Muscle of leg (tissue), 11 donors: ENCODE data around the gene TFEB. TPM values are rescaled to one million over a fixed set of nuclear protein-coding genes. Genes with fewer than 3 reads are reported as not detected.

ENCODE experiments used
- DNase-seq: peaks from one replicate; pipeline ENCODE4 v3.0.0; 2013
- H3K27ac ChIP-seq: one replicate; pipeline ENCODE4 v1.5.1; 2013; ENCODE audit warnings: mild to moderate bottlenecking, low read length, control low read depth
- H3K27me3 ChIP-seq: one replicate; pipeline ENCODE4 v1.6.1; 2013; ENCODE audit warnings: low read length; ENCODE audit not compliant: control insufficient read depth, insufficient read depth
- H3K36me3 ChIP-seq: one replicate; pipeline ENCODE4 v1.6.1; 2013; ENCODE audit warnings: low read length; ENCODE audit not compliant: control insufficient read depth, insufficient read depth
- H3K4me1 ChIP-seq: one replicate; pipeline ENCODE4 v1.6.1; 2013; ENCODE audit warnings: low read length; ENCODE audit not compliant: control insufficient read depth, insufficient read depth
- H3K4me3 ChIP-seq: one replicate; pipeline ENCODE4 v1.5.1; 2013; ENCODE audit warnings: low read length, control low read depth
- H3K9me3 ChIP-seq: replicated peaks from 2 replicates; pipeline ENCODE4 v1.6.1; 2013; ENCODE audit warnings: low read depth, low read length; ENCODE audit not compliant: control insufficient read depth
- WGBS: methylation state at CpG from one replicate; pipeline ENCODE4 v1.1.5; 2013; ENCODE audit warnings: missing lambda C conversion rate; ENCODE audit not compliant: insufficient coverage; 5-methylcytosine and 5-hydroxymethylcytosine counted together
- polyA plus RNA-seq, 8 donors: library from polyadenylated mRNA; unstranded; fragments of 120-200 nt; gene quantifications; one replicate each; pipeline versions ENCODE4 v1.2.1 to v1.2.3, GENCODE V29; 2013; ENCODE audit warnings: inconsistent platforms in 1 of 8, low replicate concordance in 1 of 8; ENCODE audit not compliant: insufficient read length in 8 of 8, insufficient read depth in 1 of 8
- total RNA-seq: library from RNA; stranded (reverse); fragments of 120-200 nt; gene quantifications from one replicate; pipeline ENCODE4 v1.2.4, GENCODE V29; 2013

Gene TFEB
- total and polyA plus RNA-seq, 9 donors = 6.1 to 12.3 (median 7.5) TPM

GRCh38 chr6:41730531-41731436, 4.6 kb downstream of the TFEB start:
- H3K4me3 ChIP-seq = no peak overlapping the region

GRCh38 chr6:41729624-41730023, 5.8 kb downstream of the TFEB start:
- Histone ChIP-seq H3K27ac (no peak overlapping the region), H3K4me3 (no peak overlapping the region), H3K4me1 (peaks cover 35% of the 10 kb centered on the region), H3K9me3 (no peaks in the 10 kb centered on the region), H3K27me3 (no peaks in the 10 kb centered on the region), H3K36me3 (no peaks in the 10 kb centered on the region)
- 90% methylated on average over 5 of the region's 7 CpGs for WGBS
- no peak for DNase-seq

More at GRCh38 chr6:41730531-41731436, 4.6 kb downstream of the TFEB start:
- Histone ChIP-seq H3K36me3 (no peaks in the 10 kb centered on the region), H3K27ac (no peak overlapping the region), H3K27me3 (no peaks in the 10 kb centered on the region), H3K4me1 (peaks cover 30% of the 10 kb centered on the region), H3K9me3 (no peaks in the 10 kb centered on the region)
- WGBS = 74% methylated on average over 6 of the region's 9 CpGs
- DNase-seq = no peak

- H3K36me3 ChIP-seq = no peaks in the 10 kb centered on the region
- peaks cover 42% of the 10 kb centered on the region for H3K4me1 ChIP-seq
- H3K4me3 ChIP-seq = no peak overlapping the region
- H3K9me3 ChIP-seq = no peaks in the 10 kb centered on the region
- no peak for DNase-seq
- no peaks in the 10 kb centered on the region for H3K27me3 ChIP-seq
- 83% methylated on average over 4 of the region's 7 CpGs for WGBS
- no peak overlapping the region for H3K27ac ChIP-seq
Measured at GRCh38 chr6:41728954-41729353, 6.5 kb downstream of the TFEB start.

GRCh38 chr6:41728073-41728936, 7.1 kb downstream of the TFEB start:
- Histone ChIP-seq H3K36me3 (no peaks in the 10 kb centered on the region), H3K27ac (no peak overlapping the region), H3K4me1 (peaks cover 42% of the 10 kb centered on the region), H3K9me3 (no peaks in the 10 kb centered on the region), H3K27me3 (no peaks in the 10 kb centered on the region), H3K4me3 (no peak overlapping the region)
- WGBS = 80% methylated on average over 12 of the region's 19 CpGs
- DNase-seq = no peak

GRCh38 chr6:41727705-41728072, 7.7 kb downstream of the TFEB start:
- Histone ChIP-seq H3K36me3 (no peaks in the 10 kb centered on the region), H3K4me1 (peaks cover 39% of the 10 kb centered on the region), H3K27ac (no peak overlapping the region), H3K4me3 (no peak overlapping the region), H3K9me3 (no peaks in the 10 kb centered on the region), H3K27me3 (no peaks in the 10 kb centered on the region)
- 60% methylated on average over 2 of the region's 3 CpGs for WGBS
- no peak for DNase-seq

GRCh38 chr6:41726876-41727275, 8.5 kb downstream of the TFEB start:
- Histone ChIP-seq H3K4me3 (no peak overlapping the region), H3K27ac (no peak overlapping the region), H3K27me3 (no peaks in the 10 kb centered on the region), H3K4me1 (peaks cover 37% of the 10 kb centered on the region), H3K36me3 (no peaks in the 10 kb centered on the region), H3K9me3 (no peaks in the 10 kb centered on the region)
- no CpG with 5 or more reads among the region's 7 CpGs for WGBS
- no peak for DNase-seq

GRCh38 chr6:41724586-41725501, 10.6 kb downstream of the TFEB start:
- H3K4me1 ChIP-seq = peaks cover 32% of the 10 kb centered on the region
- 27% methylated on average over 2 of the region's 13 CpGs for WGBS
- no peaks in the 10 kb centered on the region for H3K36me3 ChIP-seq
- H3K4me3 ChIP-seq = no peak overlapping the region
- H3K9me3 ChIP-seq = no peaks in the 10 kb centered on the region
- no peaks in the 10 kb centered on the region for H3K27me3 ChIP-seq
- no peak for DNase-seq
- H3K27ac ChIP-seq = no peak overlapping the region

- no peaks in the 10 kb centered on the region for H3K36me3 ChIP-seq
- no peaks in the 10 kb centered on the region for H3K27me3 ChIP-seq
- no peaks in the 10 kb centered on the region for H3K9me3 ChIP-seq
- no peak for DNase-seq
- no peak overlapping the region for H3K27ac ChIP-seq
- H3K4me3 ChIP-seq = no peak overlapping the region
- H3K4me1 ChIP-seq = peaks cover 32% of the 10 kb centered on the region
- 69% methylated on average over 7 of the region's 7 CpGs for WGBS
Measured at GRCh38 chr6:41724228-41724580, 11.2 kb downstream of the TFEB start.

- H3K27me3 ChIP-seq = no peaks in the 10 kb centered on the region
- 31% methylated on average over 21 of the region's 21 CpGs for WGBS
- no peaks in the 10 kb centered on the region for H3K36me3 ChIP-seq
- H3K9me3 ChIP-seq = no peaks in the 10 kb centered on the region
- DNase-seq = peak; percentile 81
- H3K4me3 ChIP-seq = no peak overlapping the region
- H3K4me1 ChIP-seq = peaks cover 31% of the 10 kb centered on the region
- no peak overlapping the region for H3K27ac ChIP-seq
Measured at GRCh38 chr6:41723530-41724227, 11.7 kb downstream of the TFEB start.
